Renal cortex interstitium (tissue), 15 donors: Measurements from ENCODE around the gene PRSS22. TPM values are rescaled to one million over a fixed set of nuclear protein-coding genes. Genes with fewer than 3 reads are reported as not detected.
A peak's percentile ranks its signal among the peaks of the same experiment; 100 is the strongest.

Experiments used
- DNase-seq, 11 donors: peaks; one replicate each; pipeline ENCODE4 v3.0.0-alpha.2; 2013; ENCODE audit warnings: low read depth in 9 of 11, low spot score in 4 of 11; ENCODE audit errors: extremely low read depth in 1 of 11
- long read RNA-seq, 16 experiments: transcript quantifications; one replicate each; lab custom pipeline, GENCODE V29; 2026
- polyA plus RNA-seq, 3 donors: library from polyadenylated mRNA; unstranded; fragments of 120-200 nt; gene quantifications; one replicate each; pipeline ENCODE4 v1.2.1, GENCODE V29; 2013; ENCODE audit not compliant: insufficient read length in 3 of 3

The PRSS22 gene
- 10 to 100 TPM in 1 of 3 donors, 1 to 10 TPM in 2; 2.8 to 12.2 (median 7.7) TPM for polyA plus RNA-seq
- long read RNA-seq, donor 1, partial matches to known transcripts, result 0 of 1 reads
- long read RNA-seq, donor 1, other reads (novel, unspliced or antisense), result 0 of 1 reads
- long read RNA-seq, donor 2, partial matches to known transcripts, result 0 of 1 reads
- long read RNA-seq, donor 2, other reads (novel, unspliced or antisense), result 0 of 1 reads
- long read RNA-seq, donor 3, partial matches to known transcripts, result 0 of 1 reads
- long read RNA-seq, donor 3, other reads (novel, unspliced or antisense), result 0 of 1 reads
- long read RNA-seq, donor 4, result 0 reads
- long read RNA-seq, donor 5, result 0 reads
- long read RNA-seq, donor 6, partial matches to known transcripts, result 0 of 1 reads
- long read RNA-seq, donor 6, other reads (novel, unspliced or antisense), result 0 of 1 reads
- long read RNA-seq, donor 7, partial matches to known transcripts, result 0 of 2 reads
- long read RNA-seq, donor 7, other reads (novel, unspliced or antisense), result 0 of 2 reads
- long read RNA-seq, donor 8, result 0 reads
- long read RNA-seq, donor 9, partial matches to known transcripts, result 0 of 3 reads
- long read RNA-seq, donor 9, other reads (novel, unspliced or antisense), result 0 of 3 reads
- long read RNA-seq, donor 10, partial matches to known transcripts, result 0 of 1 reads
- long read RNA-seq, donor 10, other reads (novel, unspliced or antisense), result 0 of 1 reads
- long read RNA-seq, donor 11, partial matches to known transcripts, result 0 of 1 reads
- long read RNA-seq, donor 11, other reads (novel, unspliced or antisense), result 0 of 1 reads
- long read RNA-seq, donor 12, partial matches to known transcripts, result 0 of 1 reads
- long read RNA-seq, donor 12, other reads (novel, unspliced or antisense), result 0 of 1 reads
- long read RNA-seq, donor 13, result 0 reads
- long read RNA-seq, donor 14, partial matches to known transcripts, result 0 of 1 reads
- long read RNA-seq, donor 14, other reads (novel, unspliced or antisense), result 0 of 1 reads
- long read RNA-seq, donor 15, partial matches to known transcripts, result 0 of 2 reads
- long read RNA-seq, donor 15, other reads (novel, unspliced or antisense), result 0 of 2 reads
- long read RNA-seq, donor 16, partial matches to known transcripts, result 11 of 17 reads
- long read RNA-seq, donor 16, other reads (novel, unspliced or antisense), result 0 of 17 reads

GRCh38 chr16:2857451-2858244 lies at the start of gene PRSS22:
TSS of gene PRSS22 (minus strand) at chr16:2858170. CDS start at chr16:2858104, 66 bp downstream.
- peak in 2 of 11 donors; percentile 31 to 43 for DNase-seq

DNA sequence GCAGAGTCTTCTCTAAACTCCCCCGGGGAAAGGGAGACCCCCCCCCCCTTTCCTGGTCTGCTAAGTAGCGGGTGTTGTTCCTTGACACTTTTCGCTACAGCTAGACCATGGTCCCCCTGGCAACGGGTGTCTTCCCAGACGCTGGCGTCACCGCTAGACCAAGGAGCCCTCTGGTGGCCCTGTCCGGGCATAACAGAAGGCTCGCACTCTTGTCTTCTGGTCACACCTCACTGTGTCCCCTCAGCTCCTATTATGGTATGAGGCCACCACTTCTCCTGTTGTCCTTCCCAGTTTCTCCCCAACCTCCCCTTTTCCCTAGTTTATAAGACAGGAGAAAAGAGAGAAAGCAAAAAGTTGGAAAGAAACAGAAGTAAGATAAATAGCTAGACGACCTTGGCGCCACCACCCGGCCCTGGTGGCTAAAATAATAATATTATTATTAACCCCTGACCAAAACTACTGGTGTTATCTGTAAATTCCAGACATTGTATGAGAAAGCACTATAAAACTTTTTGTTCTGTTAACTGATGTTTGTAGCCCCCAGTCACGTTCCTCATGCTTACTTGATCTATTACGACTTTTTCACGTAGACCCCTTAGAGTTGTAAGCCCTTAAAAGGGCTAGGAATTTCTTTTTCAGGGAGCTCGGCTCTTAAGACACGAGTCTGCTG lies 49.2 kb upstream of the PRSS22 start:
- peak in 2 of 11 donors; percentile 39 to 62 for DNase-seq

- no peak for DNase-seq
Measured at GRCh38 chr16:2905988-2906387, 48.0 kb upstream of the PRSS22 start.

DNA sequence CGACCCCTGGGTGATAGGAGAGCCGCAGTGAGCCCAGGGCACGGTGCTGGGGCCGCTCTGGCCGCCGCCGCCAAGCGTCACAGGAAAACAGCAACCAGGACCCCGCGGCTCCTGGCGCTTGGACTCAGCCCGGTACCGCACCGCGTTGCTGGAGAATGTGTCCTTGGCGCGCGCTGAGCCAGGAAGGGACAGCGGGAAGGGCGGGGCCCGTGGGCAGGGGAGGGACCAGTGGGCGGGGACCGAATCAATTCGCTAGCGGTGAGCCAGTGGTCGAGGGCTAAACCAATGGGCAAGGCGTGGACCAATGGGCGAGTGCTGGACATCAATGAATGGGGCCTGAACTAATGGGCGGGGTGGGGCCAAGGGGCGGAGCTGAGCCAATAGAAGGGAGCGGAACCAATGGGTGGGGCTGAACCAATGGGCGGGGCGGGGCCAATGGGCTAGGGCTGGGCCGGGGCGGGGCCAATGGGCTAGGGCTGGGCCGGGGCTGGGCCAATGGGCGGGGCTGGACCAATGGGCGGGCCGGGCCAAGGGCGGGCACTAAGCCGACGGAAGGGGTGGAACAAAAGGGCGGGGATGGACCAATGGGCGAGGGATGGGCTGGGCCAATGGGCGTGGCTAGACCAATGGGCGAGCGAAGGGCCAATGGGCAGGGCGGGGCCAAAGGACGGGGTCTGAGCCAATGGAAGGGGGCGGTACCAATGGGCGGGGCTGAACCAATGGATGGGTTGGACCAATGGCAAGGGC lies 47.4 kb upstream of the PRSS22 start:
- DNase-seq, result peak in 10 of 11 donors; percentile 74 to 95 (median 92)

- DNase-seq, result no peak
Measured at GRCh38 chr16:2904922-2905240, 46.9 kb upstream of the PRSS22 start.

DNA sequence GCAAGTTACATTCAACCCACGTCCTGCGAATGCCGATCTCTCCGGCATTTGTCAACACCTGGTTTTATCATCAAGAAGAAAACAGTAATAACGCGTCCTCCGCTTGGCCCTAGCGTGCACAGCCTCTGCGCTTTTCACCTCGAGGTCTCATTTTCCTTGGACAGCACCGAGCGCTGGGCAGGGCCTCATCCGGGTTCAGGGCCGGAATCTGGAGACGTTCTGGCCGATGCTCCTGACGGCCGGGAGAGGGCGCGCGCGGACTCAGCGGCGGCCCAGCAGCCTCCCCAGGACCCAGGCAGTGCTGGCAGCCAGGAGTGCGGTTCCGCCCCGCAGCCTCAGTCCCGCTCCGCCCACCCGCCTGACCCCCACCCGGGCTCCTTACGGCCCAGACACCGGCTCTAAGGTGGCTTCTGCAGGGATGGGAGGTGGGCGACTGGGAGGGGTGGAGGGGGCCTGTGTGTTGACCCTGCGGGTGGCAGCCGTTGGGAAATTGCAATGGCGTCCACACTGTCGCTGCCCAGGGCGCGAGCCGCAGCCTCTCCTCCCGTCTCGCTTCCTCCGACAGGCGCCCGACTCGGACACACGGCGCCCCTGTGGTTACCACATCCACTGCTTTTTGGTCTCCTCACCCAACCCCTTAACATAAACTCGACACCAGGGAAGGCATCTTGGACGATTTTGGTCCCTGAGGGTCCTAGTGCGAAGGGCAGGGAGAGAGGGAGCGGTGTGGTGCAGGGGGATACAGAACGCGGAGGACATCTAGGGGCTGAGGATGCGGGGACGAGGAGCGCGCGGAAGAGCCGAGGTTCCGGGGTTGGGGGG lies 46.3 kb upstream of the PRSS22 start:
- DNase-seq, result peak in 9 of 11 donors; percentile 67 to 86 (median 82)

GRCh38 chr16:2902337-2903130 lies 44.6 kb upstream of the PRSS22 start:
- DNase-seq, result no peak

DNA sequence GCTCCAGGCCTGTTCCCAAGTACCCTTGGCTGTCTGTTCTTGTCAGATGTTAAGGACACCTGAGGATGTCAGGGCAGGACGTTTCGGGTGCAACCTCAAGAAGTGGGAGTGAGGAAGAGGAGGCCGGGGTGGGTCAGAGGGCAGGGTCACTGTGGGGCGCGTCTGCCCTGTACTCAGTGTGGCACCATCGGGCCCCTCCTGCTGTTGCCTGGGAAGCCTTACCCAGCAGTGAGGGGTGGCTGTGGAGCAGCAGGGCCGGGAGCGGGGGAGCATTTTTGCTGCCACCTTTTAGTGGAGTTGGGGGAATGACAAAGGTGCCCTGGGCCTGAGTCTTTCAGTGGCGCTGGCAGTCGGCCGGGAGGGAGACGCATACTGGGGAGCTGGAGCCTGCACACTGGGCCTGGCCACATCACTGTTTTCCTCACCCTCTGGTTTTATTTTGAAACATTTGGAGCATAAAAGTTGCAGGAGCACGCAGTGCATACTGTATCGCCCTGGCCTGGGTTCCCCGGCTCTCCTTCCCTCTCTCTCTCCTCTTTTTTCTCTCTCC lies 42.6 kb upstream of the PRSS22 start:
- no peak for DNase-seq

GRCh38 chr16:2899564-2900072 lies 41.6 kb upstream of the PRSS22 start:
- no peak for DNase-seq

GRCh38 chr16:2898831-2899563 lies 41.0 kb upstream of the PRSS22 start:
- no peak for DNase-seq

GRCh38 chr16:2897110-2897509 lies 39.1 kb upstream of the PRSS22 start:
- DNase-seq, result no peak

DNA sequence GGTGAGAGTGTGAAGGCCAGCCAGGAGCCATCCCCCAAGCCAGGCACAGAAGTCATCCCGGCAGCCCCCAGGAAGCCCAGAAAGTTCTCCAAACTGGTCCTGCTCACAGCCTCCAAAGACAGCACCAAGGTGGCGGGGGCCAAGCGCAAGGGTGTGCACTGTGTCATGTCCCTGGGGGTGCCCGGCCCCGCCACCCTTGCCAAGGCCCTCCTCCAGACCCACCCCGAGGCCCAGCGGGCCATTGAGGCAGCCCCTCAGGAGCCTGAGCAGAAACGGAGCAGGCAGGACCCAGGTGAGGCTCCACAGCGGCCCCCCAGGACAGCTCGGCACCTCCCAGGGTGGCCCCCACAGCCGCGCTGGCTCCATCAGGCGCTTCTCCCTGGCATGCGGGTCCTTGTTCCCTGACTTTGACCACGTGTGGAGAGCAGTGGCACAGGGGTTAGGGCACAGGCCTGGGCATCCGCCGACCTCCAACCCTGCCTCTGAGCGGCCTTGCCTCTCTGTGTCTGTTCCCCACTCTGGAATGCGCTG lies 38.6 kb upstream of the PRSS22 start:
- DNase-seq, result no peak

GRCh38 chr16:2895813-2896212 lies 37.8 kb upstream of the PRSS22 start:
- no peak for DNase-seq

GRCh38 chr16:2894231-2894630 lies 36.3 kb upstream of the PRSS22 start:
- DNase-seq, result no peak

- peak in 1 of 11 donors; percentile 11 for DNase-seq
Measured at GRCh38 chr16:2884041-2884451, 26.1 kb upstream of the PRSS22 start.
